Measurements from ENCODE around the gene OMA1. TPM values are rescaled to one million over a fixed set of nuclear protein-coding genes. Genes with fewer than 3 reads are reported as not detected.

OMA1 gene
- total and polyA plus RNA-seq, 10 of the 15 experiments (the other 5 are each of a cell fraction or from before 2014, with no cell fraction given): 23.6 to 67.1 (median 47.1) TPM

GRCh38 chr1:58573705-58574591, 27.4 kb upstream of the OMA1 start (continued):
- no peak for TF ChIP-seq POLR2AphosphoS2 (IDR thresholded peaks at IDR 0.05; ENCODE audit: low read depth, low read length)

GRCh38 chr1:58573138-58573537, 26.6 kb upstream of the OMA1 start:
- no peak overlapping the region for H2AFZ ChIP-seq (ENCODE audit: control insufficient read depth, low read depth, low read length)
- peak; percentile 44 for ATAC-seq
- H3K27ac ChIP-seq (ENCODE audit: control insufficient read depth, insufficient read depth): peak overlapping the region; percentile 72
- no peaks in the 10 kb centered on the region for H3K36me3 ChIP-seq (ENCODE audit: control insufficient read depth in 2 of 2, insufficient read depth in 2 of 2, low read length in 1 of 2)
- ChIA-PET POLR2A (interaction anchor here (1.2 kb wide), 1 partner anchor 11 kb away, joined by 4 read pairs; no protein-coding TSS in a partner anchor), RAD21 (ENCODE audit: unreplicated experiment) (interaction anchor here (1.6 to 2.8 kb wide), 4 partner anchors 11 to 80 kb away, joined by 3 to 12 read pairs (median 6); partner anchors contain the start of gene OMA1), CTCF (interaction anchor here (1.7 to 3.5 kb wide), 3 partner anchors 26 to 465 kb away, joined by 4 to 21 read pairs (median 7); partner anchors contain the start of gene OMA1), SMC1A (ENCODE audit: uncharacterized antibody, unreplicated experiment) (interaction anchor here (0.8 to 3.9 kb wide), 15 partner anchors 11 to 467 kb away, joined by 3 to 17 read pairs (median 4); partner anchors contain the start of gene OMA1)
- peak overlapping the region; percentile 13 for H3K9ac ChIP-seq (ENCODE audit: control insufficient read depth, insufficient read depth, low read length)
- peak overlapping the region; percentile 78 for H3K4me2 ChIP-seq (ENCODE audit: control insufficient read depth, insufficient read depth)
- in situ Hi-C loops (cut with MboI) (loop anchor here (25.0 kb wide), 1 partner anchor 1736 kb away; no protein-coding TSS in a partner anchor), intact Hi-C loops (cut with micrococcal nuclease; ENCODE audit: unreplicated experiment) (loop anchor here (1.0 kb wide), 3 partner anchors 11 to 79 kb away; partner anchors contain the start of gene OMA1)
- DNase-seq (ENCODE audit: low read depth, low spot score): no peak
- no peaks in the 10 kb centered on the region for H3K79me2 ChIP-seq (ENCODE audit: control insufficient read depth, insufficient read depth, low read length)
- H3K4me1 ChIP-seq (ENCODE audit: control insufficient read depth, insufficient read depth, low read length): peaks cover 41% of the 10 kb centered on the region
- peaks cover 7% of the 10 kb centered on the region; the same call in 1 of the 3 replicates for H3K9me3 ChIP-seq (replicated peaks; ENCODE audit: control insufficient read depth, insufficient read depth, low read length)
- 2% methylated on average over 2 of the region's 2 CpGs for WGBS (ENCODE audit: insufficient coverage, insufficient replicate concordance, low lambda C conversion rate, missing lambda C conversion rate)
- FAIRE-seq: no peak
- TSS peak; percentile 69 for BruUV-seq (replicated peaks)
- H4K20me1 ChIP-seq (ENCODE audit: control insufficient read depth, insufficient read depth): no peaks in the 10 kb centered on the region
- H3K4me3 ChIP-seq: peak overlapping the region; percentile 9; the same call in 1 of the 2 replicates
- no peaks in the 10 kb centered on the region for H3K27me3 ChIP-seq (replicated peaks in 1 of 2; ENCODE audit: control insufficient read depth in 2 of 2, insufficient read depth in 2 of 2, low read length in 1 of 2)
- TF ChIP-seq ZNF217 (IDR thresholded peaks at IDR 0.05): no peak
- no peak for TF ChIP-seq ZNF592 (IDR thresholded peaks at IDR 0.05)
- TF ChIP-seq CBX5 (IDR thresholded peaks at IDR 0.05; ENCODE audit: low read depth): no peak
- TF ChIP-seq MTA3 (IDR thresholded peaks at IDR 0.05; ENCODE audit: borderline replicate concordance, low read length): 0 out of 2 replicates have a peak, but pooled peaks have one; percentile 2
- TF ChIP-seq RAD51 (IDR thresholded peaks at IDR 0.05): peak; percentile 52; the same call in 1 of the 2 replicates
- TF ChIP-seq SRF (IDR thresholded peaks at IDR 0.05; ENCODE audit: low read depth in 2 of 2, low read length in 2 of 2): 0 out of 4 replicates have a peak, but pooled peaks of 1 of the 2 experiments have one; percentile 76
- TF ChIP-seq GATAD2B (conservative IDR thresholded peaks at IDR 0.05; ENCODE audit: low read depth): no peak
- no peak for TF ChIP-seq NR2C1 (IDR thresholded peaks at IDR 0.05)
- peak; percentile 25; the same call in 1 of the 2 replicates for TF ChIP-seq PKNOX1 (IDR thresholded peaks at IDR 0.05)

Measured in GM12878 (cell line).